OCI-LY3 (cell line): ENCODE measurements around the gene SLC43A2.

ENCODE experiments used
- H2AFZ ChIP-seq: fragments of 200-600, 300-600 bp; shearing (Covaris generic); 2 replicates; pipeline ENCODE4 v1.6.0; 2014; ENCODE audit warnings: antibody characterized with exemption, low read depth, low read length
- H3K27ac ChIP-seq: fragments of 200-600, 300-600 bp; sonication (generic); 2 replicates; pipeline ENCODE4 v1.5.1; 2014; ENCODE audit warnings: mild to moderate bottlenecking, low read length, moderate library complexity, mixed read lengths
- H3K27me3 ChIP-seq: fragments of 200-600, 300-600 bp; sonication (generic); 2 replicates; pipeline ENCODE4 v1.6.1; 2014; ENCODE audit warnings: low read depth, low read length, mixed read lengths
- H3K36me3 ChIP-seq: fragments of 200-600, 300-600 bp; sonication (generic); replicated peaks from 2 replicates; pipeline ENCODE3; 2014; ENCODE audit warnings: low read depth, low read length, mixed read lengths
- H3K4me1 ChIP-seq: fragments of 300-600, 200-600 bp; sonication (generic); 2 replicates; pipeline ENCODE4 v1.6.1; 2014; ENCODE audit warnings: low read length, mixed read lengths
- H3K4me2 ChIP-seq: fragments of 200-600, 300-600 bp; sonication (generic); 2 replicates; pipeline ENCODE4 v1.6.1; 2014; ENCODE audit warnings: low read length, mixed read lengths
- H3K4me3 ChIP-seq: fragments of 300-600, 200-600 bp; sonication (generic); 2 replicates; pipeline ENCODE4 v1.5.1; 2014; ENCODE audit warnings: antibody characterized with exemption, mild to moderate bottlenecking, low read length, moderate library complexity
- H3K79me2 ChIP-seq: fragments of 300-600, 200-600 bp; shearing (Covaris generic); 2 replicates; pipeline ENCODE4 v1.6.1; 2014; ENCODE audit warnings: mild to moderate bottlenecking, low read length, mixed read lengths
- H3K9ac ChIP-seq: fragments of 300-600, 200-600 bp; shearing (Covaris generic); 2 replicates; pipeline ENCODE4 v1.6.0; 2014; ENCODE audit warnings: mild to moderate bottlenecking, low read length, moderate library complexity
- H3K9me3 ChIP-seq: fragments of 200-600, 300-600 bp; shearing (Covaris generic); 2 replicates; pipeline ENCODE4 v1.6.1; 2014; ENCODE audit warnings: low read length, mixed read lengths; ENCODE audit not compliant: insufficient read depth
- H4K20me1 ChIP-seq: fragments of 200-600, 300-600 bp; sonication (generic); 2 replicates; pipeline ENCODE4 v1.6.1; 2016; ENCODE audit warnings: low read length, mixed read lengths; ENCODE audit not compliant: insufficient read depth
- CTCF ChIP-seq: fragments of 200-600, 300-600 bp; sonication (generic); IDR thresholded peaks from 2 replicates; pipeline ENCODE4 v1.5.1; 2014; ENCODE audit warnings: antibody characterized with exemption, low read length, low read depth
- EZH2phosphoT487 ChIP-seq: fragments of 200-600 bp; shearing (Covaris generic); IDR thresholded peaks from 2 replicates; pipeline ENCODE4 v1.6.1; 2018; ENCODE audit warnings: antibody characterized with exemption, mixed run types, low read depth

The SLC43A2 gene

GRCh38 chr17:1546292-1546922, 82.2 kb downstream of the SLC43A2 start:
- no peaks in the 10 kb centered on the region for H3K9me3 ChIP-seq
- no peak overlapping the region for H2AFZ ChIP-seq
- no peaks in the 10 kb centered on the region for H3K79me2 ChIP-seq
- no peaks in the 10 kb centered on the region for H3K27me3 ChIP-seq
- H3K4me3 ChIP-seq = no peak overlapping the region
- TF ChIP-seq CTCF = no peak
- no peak for TF ChIP-seq EZH2phosphoT487
- H3K27ac ChIP-seq = no peak overlapping the region
- no peak overlapping the region for H3K4me2 ChIP-seq
- no peak overlapping the region for H3K9ac ChIP-seq
- no peaks in the 10 kb centered on the region for H4K20me1 ChIP-seq
- peaks cover 3% of the 10 kb centered on the region for H3K36me3 ChIP-seq
- no peaks in the 10 kb centered on the region for H3K4me1 ChIP-seq

GRCh38 chr17:1545618-1546017, 83.0 kb downstream of the SLC43A2 start:
- TF ChIP-seq CTCF = no peak
- no peak for TF ChIP-seq EZH2phosphoT487
- Histone ChIP-seq H3K4me3 (no peak overlapping the region), H3K9ac (no peak overlapping the region), H3K9me3 (no peaks in the 10 kb centered on the region), H4K20me1 (no peaks in the 10 kb centered on the region), H3K36me3 (peaks cover 2% of the 10 kb centered on the region), H2AFZ (no peak overlapping the region), H3K79me2 (no peaks in the 10 kb centered on the region), H3K27me3 (no peaks in the 10 kb centered on the region), H3K4me2 (no peak overlapping the region), H3K4me1 (no peaks in the 10 kb centered on the region), H3K27ac (no peak overlapping the region)

- Histone ChIP-seq H2AFZ (no peak overlapping the region), H3K9ac (no peak overlapping the region), H3K27ac (no peak overlapping the region), H3K4me1 (no peaks in the 10 kb centered on the region), H3K4me3 (no peak overlapping the region), H3K27me3 (no peaks in the 10 kb centered on the region), H3K9me3 (no peaks in the 10 kb centered on the region), H3K79me2 (no peaks in the 10 kb centered on the region), H3K36me3 (no peaks in the 10 kb centered on the region), H4K20me1 (no peaks in the 10 kb centered on the region), H3K4me2 (no peak overlapping the region)
- TF ChIP-seq EZH2phosphoT487 (no peak), CTCF (no peak)
These were observed 86.3 kb downstream of the SLC43A2 start for GRCh38 chr17:1542316-1542715.

GRCh38 chr17:1541367-1541904, 87.2 kb downstream of the SLC43A2 start:
- H3K4me1 ChIP-seq = no peaks in the 10 kb centered on the region
- no peak overlapping the region for H3K4me2 ChIP-seq

More at GRCh38 chr17:1541367-1541904, 87.2 kb downstream of the SLC43A2 start:
- H3K9me3 ChIP-seq = no peaks in the 10 kb centered on the region
- no peak overlapping the region for H3K9ac ChIP-seq
- no peak for TF ChIP-seq EZH2phosphoT487
- TF ChIP-seq CTCF = no peak
- H3K27me3 ChIP-seq = no peaks in the 10 kb centered on the region
- H4K20me1 ChIP-seq = no peaks in the 10 kb centered on the region
- no peak overlapping the region for H3K27ac ChIP-seq
- no peak overlapping the region for H3K4me3 ChIP-seq
- H2AFZ ChIP-seq = no peak overlapping the region
- H3K79me2 ChIP-seq = no peaks in the 10 kb centered on the region
- H3K36me3 ChIP-seq = no peaks in the 10 kb centered on the region
